Activated naive CD8-positive, alpha-beta T cell (primary cell): ENCODE results near the gene TMEM86B.

Source experiments
- H3K27ac Mint-ChIP-seq: one replicate; pipeline ENCODE4 v1.8.0; 2021; ENCODE audit warnings: mixed read lengths
- H3K27me3 Mint-ChIP-seq: one replicate; pipeline ENCODE4 v1.8.0; 2021; ENCODE audit warnings: mixed read lengths
- H3K36me3 Mint-ChIP-seq: one replicate; pipeline ENCODE4 v1.8.0; 2021; ENCODE audit warnings: mixed read lengths
- H3K4me1 Mint-ChIP-seq: one replicate; pipeline ENCODE4 v1.8.0; 2021; ENCODE audit warnings: low read depth, mixed read lengths
- H3K4me3 Mint-ChIP-seq: one replicate; pipeline ENCODE4 v1.8.0; 2021; ENCODE audit warnings: mild to moderate bottlenecking, mixed read lengths
- H3K9me3 Mint-ChIP-seq: one replicate; pipeline ENCODE4 v1.8.0; 2021; ENCODE audit warnings: low read depth, mixed read lengths

The TMEM86B gene

DNA sequence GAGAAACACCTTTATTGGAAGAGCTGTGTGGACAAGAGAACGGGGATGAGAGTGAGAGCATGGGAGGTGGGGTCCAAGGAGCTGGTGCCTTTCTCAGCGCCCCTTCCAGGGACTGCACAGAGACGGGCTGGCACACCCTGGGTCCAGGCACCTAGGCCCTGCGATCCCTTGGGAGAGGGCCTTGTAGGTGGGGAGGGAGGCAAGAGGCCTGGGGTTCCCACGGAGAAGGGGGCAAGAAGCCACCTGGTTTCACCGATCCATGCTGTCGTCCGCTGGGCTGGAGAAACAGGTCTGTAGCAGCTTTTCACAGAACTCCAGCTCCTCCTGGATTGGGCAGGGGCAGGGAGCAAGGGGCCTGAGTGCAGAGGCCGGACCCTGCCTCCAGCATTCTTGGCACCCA is 33.8 kb upstream of the TMEM86B start:
- Mint-ChIP-seq H3K27me3 (no peaks in the 10 kb centered on the region), H3K4me3 (no peak overlapping the region), H3K36me3 (peaks cover 3% of the 10 kb centered on the region), H3K27ac (no peak overlapping the region), H3K9me3 (no peaks in the 10 kb centered on the region), H3K4me1 (peaks cover 10% of the 10 kb centered on the region)

DNA sequence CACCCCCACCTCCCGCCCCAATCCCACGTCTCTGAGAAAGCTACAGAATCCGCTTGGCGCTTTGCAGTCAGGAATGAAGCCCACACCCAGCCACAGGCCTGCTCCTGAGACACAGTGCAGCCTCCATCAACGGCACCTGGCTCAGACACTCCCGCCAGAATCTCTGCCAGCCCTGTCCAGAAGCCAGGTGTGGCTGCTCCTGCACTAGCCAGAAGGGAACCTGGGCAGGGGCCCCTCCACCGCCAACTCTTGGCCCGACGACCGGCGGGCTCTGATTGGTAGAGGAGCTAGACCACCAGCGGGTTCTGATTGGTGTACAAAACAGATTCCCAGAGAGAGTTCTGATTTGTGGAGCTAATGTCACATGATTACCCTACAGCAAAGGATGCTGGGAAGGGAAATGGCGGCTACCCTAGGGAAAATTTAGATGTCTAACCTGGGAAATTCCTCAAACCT is 33.1 kb upstream of the TMEM86B start:
- no peak overlapping the region for H3K4me3 Mint-ChIP-seq

DNA sequence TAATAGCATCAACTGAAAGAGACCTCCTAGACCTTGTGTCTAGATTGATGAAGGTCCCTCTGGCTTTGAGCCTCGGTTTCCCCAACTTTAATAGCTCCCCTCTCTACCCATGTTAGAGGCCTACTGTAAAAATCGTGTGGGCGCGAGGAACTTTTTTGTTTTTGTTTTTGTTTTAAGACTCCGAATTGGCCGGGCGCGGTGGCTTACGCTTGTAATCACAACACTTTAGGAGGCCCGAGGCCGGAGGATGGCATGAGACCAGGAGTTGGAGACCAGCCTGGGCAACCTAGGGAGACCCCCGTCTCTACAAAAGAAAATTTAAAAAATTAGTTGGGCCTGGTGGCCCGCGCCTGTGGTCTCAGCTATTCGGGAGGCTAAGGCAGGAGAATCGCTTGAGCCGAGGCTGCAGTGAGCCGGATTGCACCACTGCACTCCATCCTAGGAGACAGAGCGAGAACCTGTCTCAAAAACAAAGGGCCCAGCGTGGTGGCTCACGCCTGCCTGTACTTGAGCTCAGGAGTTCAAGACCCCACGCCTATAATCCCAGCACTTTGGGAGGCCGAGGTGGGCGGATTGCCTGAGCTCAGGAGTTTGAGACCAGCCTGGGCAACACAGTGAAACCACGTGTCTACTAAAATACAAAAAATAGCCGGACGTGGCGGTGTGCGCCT is 31.1 kb upstream of the TMEM86B start:
- no peaks in the 10 kb centered on the region for H3K9me3 Mint-ChIP-seq
- no peaks in the 10 kb centered on the region for H3K27me3 Mint-ChIP-seq
- H3K4me1 Mint-ChIP-seq = peaks cover 31% of the 10 kb centered on the region
- peak overlapping the region; percentile 91 for H3K4me3 Mint-ChIP-seq
- H3K27ac Mint-ChIP-seq = peak overlapping the region; percentile 97
- peaks cover 16% of the 10 kb centered on the region for H3K36me3 Mint-ChIP-seq

More for the DNA sequence above, 33.1 kb upstream of the TMEM86B start:
- H3K27ac Mint-ChIP-seq = no peak overlapping the region
- peaks cover 5% of the 10 kb centered on the region for H3K36me3 Mint-ChIP-seq
- H3K4me1 Mint-ChIP-seq = peaks cover 15% of the 10 kb centered on the region
- H3K27me3 Mint-ChIP-seq = no peaks in the 10 kb centered on the region
- H3K9me3 Mint-ChIP-seq = no peaks in the 10 kb centered on the region

DNA sequence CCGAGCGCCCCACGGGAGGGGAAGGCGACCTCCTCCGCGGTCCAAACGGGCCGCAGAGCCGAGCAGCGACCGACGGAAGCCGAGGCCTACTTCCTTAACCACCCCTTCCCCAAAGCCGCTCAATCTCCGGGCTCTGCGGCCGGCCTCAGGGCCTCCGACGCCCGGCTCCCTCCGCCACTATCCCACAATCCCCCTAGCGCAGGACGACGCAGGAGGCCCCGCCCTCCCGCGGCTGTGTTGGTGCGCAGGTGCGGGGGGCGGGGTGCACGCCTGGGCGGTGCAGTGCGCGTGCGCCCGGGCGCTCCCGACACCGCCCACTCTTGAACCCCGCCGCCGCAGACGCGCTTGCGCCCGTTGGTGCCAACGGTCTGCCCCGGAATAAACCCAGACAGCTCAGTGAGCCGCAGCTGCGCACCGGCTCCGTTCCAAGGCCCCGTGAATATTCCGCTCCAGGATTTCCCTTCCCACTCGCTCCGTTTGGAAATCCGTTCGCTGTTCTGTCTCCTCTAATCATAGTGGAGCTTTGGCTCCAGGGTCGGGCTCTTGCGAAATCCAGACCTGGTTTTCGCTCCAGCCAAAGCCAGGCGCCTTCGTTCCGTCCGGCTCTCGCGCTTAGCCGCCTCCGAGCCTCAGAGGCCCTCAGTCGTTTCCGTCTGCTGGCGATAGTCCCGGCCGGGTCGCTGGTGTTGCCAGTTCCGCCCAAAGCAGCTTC is 30.4 kb upstream of the TMEM86B start, which contains the start of gene PPP6R1:
PPP6R1 (minus strand) TSS at position 190 of the 712 bp plus-strand sequence. CDS start 11,914 bp downstream, outside the sequence.
- H3K4me3 Mint-ChIP-seq = peak within 1 kb of the TSS; percentile 97
- H3K9me3 Mint-ChIP-seq = no peaks in the 10 kb centered on the region
- peaks cover 35% of the 10 kb centered on the region for H3K4me1 Mint-ChIP-seq
- no peaks in the 10 kb centered on the region for H3K27me3 Mint-ChIP-seq
- H3K36me3 Mint-ChIP-seq = peaks cover 16% of the 10 kb centered on the region
- peak within 1 kb of the TSS; percentile 98 for H3K27ac Mint-ChIP-seq

DNA sequence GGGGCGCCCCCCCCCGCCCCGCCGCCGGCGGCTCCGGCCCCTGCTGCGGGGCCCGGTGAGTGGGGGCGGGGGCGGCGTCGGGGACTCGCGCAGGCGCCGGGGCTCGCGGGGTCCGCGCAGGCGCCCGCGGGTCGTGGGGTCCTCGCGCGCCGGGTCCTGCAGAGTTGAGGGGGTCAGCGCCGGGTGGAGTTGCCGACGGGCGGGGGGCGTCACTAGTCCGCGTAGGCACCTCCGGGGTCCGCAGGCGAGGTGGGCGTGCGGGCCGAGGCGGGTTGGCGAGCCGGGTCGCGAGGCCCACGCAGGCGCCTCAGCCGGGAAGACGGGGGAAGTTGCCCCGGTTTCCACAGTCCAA is 29.9 kb upstream of the TMEM86B start:
- Mint-ChIP-seq H3K36me3 (peaks cover 16% of the 10 kb centered on the region), H3K27me3 (no peaks in the 10 kb centered on the region), H3K4me1 (peaks cover 40% of the 10 kb centered on the region), H3K4me3 (peak overlapping the region; percentile 91), H3K9me3 (no peaks in the 10 kb centered on the region), H3K27ac (peak overlapping the region; percentile 54)

DNA sequence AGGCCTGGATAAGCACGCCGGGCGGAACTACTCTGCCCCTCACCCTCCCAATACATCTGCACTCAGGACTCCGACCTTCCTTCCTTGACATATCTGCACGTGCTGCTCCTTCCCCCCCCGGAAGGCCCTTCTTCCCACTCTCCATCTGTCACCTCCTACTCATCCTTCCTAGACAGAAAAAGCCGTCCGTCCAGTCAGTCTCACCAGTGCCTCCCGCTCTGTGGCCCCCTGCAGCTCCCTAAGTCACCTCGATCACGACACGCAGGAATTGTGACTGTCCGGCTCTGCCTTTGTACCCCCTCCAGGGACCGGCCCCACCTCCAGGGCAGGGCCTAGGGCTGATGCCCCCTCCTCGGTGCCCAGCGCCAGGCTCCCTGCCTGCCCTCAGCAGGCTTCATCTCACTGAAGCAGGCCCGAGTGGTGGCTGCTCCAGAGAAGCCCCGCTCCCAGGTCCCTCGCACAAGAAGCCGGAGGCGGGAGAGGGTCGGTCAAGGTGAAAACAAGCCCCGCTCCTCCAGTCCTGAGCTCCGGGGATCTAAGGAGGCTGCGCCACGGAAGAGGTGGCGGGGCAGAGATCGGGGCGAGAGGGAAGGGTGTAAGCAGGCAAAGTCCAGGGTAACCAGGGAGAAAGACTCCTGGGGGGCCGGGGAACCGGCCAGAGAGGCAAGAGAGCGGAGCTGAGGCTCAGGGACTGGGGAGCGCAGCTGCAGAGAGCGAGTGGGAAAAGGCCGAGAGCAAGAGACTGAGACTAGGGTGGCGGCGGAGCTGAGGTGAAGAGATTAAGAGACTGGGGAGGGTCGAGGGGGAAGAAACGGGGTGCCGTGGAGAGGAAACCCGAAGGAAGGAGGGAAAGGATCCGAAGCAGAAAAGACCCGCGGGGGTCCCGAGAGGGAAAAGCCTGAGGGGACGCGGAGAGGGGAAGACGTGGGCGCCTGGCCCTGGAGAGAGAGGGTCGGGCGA is 29.2 kb upstream of the TMEM86B start:
- Mint-ChIP-seq H3K4me3 (peak overlapping the region; percentile 97), H3K9me3 (no peaks in the 10 kb centered on the region), H3K27ac (peak overlapping the region; percentile 98), H3K4me1 (peaks cover 46% of the 10 kb centered on the region), H3K36me3 (peaks cover 13% of the 10 kb centered on the region), H3K27me3 (no peaks in the 10 kb centered on the region)

DNA sequence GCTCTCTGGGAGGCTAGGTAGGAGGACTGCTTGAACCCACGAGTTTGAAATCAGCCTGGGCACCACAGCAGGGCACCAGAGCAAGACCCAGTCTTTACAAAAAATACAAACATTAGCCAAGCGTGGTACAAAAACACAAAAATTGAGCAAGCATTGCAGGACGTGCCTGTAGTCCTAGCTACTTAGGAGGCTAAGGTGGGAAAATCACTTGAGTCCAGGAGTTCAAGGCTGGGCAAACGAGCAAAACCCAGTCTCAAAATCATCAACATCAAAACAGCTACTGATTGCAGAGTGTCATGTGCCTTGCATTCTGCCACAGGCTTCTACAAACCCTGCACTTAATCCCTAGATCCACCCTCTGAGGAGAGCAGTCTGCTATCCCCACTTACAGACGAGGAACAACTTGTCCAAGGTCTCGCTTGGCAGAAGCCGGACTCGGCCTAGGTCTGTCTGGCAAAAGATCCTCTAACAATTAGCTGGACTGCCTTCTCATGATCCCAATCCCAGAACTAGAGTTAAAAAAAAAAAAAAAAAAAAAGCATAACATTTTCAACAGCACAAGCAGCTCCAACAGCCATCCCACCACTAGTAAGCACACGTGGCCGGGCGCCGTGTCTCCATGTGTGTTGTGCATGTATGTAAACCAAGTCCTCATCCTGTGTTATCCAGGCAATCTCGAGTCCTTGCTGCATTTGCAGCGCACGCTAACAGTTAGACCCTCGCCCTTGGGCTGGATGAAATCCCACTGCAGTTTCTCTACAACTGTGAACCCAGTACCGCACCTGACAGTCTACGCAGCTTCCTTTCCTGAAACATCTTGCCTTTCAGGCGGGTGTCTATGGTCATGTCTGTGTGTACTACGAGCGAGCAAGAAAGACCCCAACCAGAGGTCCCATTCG is 28.2 kb upstream of the TMEM86B start:
- no peaks in the 10 kb centered on the region for H3K9me3 Mint-ChIP-seq
- peaks cover 13% of the 10 kb centered on the region for H3K36me3 Mint-ChIP-seq
- H3K27me3 Mint-ChIP-seq = no peaks in the 10 kb centered on the region
- H3K4me3 Mint-ChIP-seq = peak overlapping the region; percentile 97
- peak overlapping the region; percentile 98 for H3K27ac Mint-ChIP-seq
- H3K4me1 Mint-ChIP-seq = peaks cover 54% of the 10 kb centered on the region

DNA sequence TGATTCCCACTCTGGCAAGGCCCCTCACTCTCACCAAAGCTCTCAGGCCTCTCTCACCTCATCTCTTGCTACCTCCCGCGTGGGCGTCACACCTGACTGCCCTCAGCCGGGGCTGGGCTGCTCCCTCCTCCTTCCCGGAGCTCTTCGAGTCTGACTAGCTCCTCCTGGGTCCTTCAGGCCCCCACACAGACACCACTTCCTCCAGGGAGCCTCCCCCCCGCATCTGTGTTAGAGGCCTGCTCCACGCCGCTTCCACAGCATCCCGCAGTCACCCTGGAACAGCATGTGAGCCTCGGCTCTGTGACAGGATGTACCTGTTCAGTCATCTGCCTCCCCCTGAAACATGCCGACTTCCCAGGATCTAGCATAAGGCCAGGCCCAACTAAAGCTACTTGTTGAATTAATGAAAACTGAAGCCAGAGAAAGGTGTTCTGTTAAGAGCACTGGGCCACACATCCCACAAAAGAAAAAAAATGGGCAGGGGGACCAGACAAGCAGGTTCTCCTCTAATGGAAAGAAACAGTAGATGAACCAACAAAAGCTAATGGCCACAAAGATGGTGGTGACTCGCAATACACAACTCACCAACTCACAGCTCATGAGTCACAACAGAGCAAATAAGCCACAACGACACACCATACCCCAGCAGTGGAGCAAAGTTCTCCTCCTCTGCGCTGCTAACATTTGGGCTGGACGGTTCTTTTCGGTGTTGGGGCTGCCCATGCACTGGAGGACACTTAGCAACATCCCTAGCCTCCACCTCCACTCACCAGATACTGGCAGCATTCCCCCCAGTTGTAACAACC is 27.3 kb upstream of the TMEM86B start:
- Mint-ChIP-seq H3K27me3 (no peaks in the 10 kb centered on the region), H3K36me3 (peaks cover 16% of the 10 kb centered on the region), H3K27ac (peak overlapping the region; percentile 98), H3K4me3 (peak overlapping the region; percentile 97), H3K9me3 (no peaks in the 10 kb centered on the region), H3K4me1 (peaks cover 64% of the 10 kb centered on the region)

DNA sequence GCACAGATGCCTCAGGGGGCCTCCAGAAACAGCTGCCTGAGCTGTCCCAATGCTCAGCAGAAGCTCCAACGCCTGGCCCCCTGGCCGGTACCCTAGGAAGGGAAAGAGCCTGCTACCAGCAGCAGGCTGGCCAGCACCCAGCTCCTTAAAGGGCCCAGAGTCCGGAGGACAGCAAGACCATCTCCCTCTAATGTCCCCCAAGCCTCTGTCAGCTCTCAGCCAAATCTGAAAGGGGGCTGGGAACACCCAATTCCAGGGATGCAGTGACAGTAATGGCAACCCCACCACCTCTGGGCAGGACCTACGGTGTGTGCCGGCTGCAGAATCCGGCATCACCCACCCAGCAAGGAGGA is 26.0 kb upstream of the TMEM86B start:
- Mint-ChIP-seq H3K27me3 (no peaks in the 10 kb centered on the region), H3K4me1 (peaks cover 63% of the 10 kb centered on the region), H3K4me3 (peak overlapping the region; percentile 97), H3K9me3 (no peaks in the 10 kb centered on the region), H3K36me3 (peaks cover 16% of the 10 kb centered on the region), H3K27ac (peak overlapping the region; percentile 98)

DNA sequence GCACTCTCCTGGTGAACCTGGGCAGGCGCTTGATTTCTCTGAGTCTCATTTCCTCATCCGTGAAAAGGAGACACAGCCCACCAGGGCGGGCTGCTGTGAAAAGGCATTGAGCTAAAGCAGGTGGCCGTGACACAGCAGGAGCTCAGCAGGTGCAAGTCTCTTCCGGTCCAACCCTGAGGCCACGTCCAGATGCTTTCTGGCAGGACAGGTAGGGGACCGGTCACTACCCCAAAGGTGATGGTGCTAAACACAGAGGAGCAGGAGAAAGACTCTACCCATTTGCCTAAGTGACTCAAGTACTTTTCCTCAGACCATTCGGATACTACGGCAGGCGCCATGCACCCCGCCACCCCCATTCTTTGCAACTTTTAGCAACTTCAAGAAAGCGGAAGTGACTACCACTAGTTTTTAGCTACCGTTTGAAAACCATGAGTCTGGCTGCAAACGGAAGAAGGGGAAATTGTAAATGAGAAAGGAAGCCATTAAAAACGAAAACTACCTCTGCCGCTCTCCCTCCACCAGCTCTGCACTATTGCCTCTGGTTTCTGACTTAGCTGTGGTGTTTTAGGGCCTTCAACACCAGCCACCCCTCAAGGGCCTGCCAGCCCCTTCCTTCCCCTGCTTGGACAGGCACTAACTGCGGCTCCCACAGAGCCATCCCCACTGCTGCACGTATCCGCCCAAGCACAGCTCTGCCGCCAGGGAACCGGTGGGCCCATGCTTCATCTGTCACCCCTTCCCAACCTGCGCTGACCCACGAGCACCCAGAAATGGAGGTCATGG is 25.5 kb upstream of the TMEM86B start:
- peaks cover 16% of the 10 kb centered on the region for H3K36me3 Mint-ChIP-seq
- peak overlapping the region; percentile 98 for H3K27ac Mint-ChIP-seq
- peaks cover 63% of the 10 kb centered on the region for H3K4me1 Mint-ChIP-seq
- H3K27me3 Mint-ChIP-seq = no peaks in the 10 kb centered on the region
- peak overlapping the region; percentile 97 for H3K4me3 Mint-ChIP-seq
- H3K9me3 Mint-ChIP-seq = no peaks in the 10 kb centered on the region

DNA sequence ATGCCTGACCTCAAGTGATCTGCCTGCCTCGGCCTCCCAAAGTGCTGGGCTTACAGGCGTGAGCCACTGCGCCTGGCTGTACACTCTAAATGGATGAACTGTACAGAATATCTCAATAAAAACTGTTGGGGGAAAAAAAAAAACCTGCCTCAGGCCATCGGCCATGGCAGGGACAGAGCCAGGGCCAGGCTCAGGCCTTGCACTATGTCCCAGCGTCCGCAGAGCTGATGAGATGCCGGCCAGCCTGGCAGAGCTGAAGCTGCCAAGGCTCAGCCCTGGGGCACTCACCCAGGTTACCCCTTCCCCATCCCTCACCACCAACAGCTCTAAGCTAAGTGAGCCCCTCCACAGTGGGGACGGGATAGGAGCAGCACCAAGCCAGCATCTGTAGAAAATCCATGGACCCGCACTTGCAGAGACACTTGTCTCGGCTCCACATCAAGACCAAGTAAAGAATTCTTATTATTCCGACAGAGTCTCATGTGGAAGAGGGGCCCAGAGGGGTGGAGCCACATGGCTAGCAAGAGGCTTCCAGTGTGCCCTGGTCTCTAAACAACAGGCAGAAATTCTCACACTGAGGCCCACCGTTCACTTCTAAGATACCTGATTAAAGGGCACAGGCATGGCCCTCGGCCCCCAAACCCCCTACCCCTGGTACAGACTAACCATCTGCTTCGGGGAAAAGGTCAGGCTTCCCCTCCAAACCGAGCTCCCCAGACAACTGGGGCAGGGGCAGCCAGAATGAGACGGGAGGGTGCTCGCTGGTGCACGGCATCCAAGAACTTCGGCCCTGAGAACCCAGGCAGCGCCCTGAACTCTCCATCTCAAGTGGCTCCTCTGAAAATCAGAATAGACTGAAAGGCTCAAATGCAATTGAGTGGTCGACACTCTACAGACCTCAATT is 24.4 kb upstream of the TMEM86B start:
- peaks cover 16% of the 10 kb centered on the region for H3K36me3 Mint-ChIP-seq
- H3K9me3 Mint-ChIP-seq = no peaks in the 10 kb centered on the region

More for the DNA sequence above, 24.4 kb upstream of the TMEM86B start:
- H3K4me3 Mint-ChIP-seq = peak overlapping the region; percentile 97
- H3K27ac Mint-ChIP-seq = peak overlapping the region; percentile 98
- H3K27me3 Mint-ChIP-seq = no peaks in the 10 kb centered on the region
- H3K4me1 Mint-ChIP-seq = peaks cover 73% of the 10 kb centered on the region
